Loucy (cell line): ENCODE measurements around the gene COMMD2.
A peak's percentile ranks its signal among the peaks of the same experiment; 100 is the strongest.

ENCODE experiments used
- H2AFZ ChIP-seq: fragments of 200-600 bp; sonication (generic); 2 replicates; pipeline ENCODE4 v1.6.0; 2016; ENCODE audit warnings: antibody characterized with exemption, mild to moderate bottlenecking, low read length, moderate library complexity
- H3F3A ChIP-seq: fragments of 200-600 bp; 2 replicates; pipeline ENCODE4 v1.6.0; 2016; ENCODE audit warnings: antibody characterized with exemption, low read depth, mild to moderate bottlenecking
- H3K27me3 ChIP-seq: fragments of 200-600 bp; sonication (generic); 2 replicates; pipeline ENCODE4 v1.6.1; 2014; ENCODE audit warnings: low read length, mild to moderate bottlenecking; ENCODE audit not compliant: insufficient read depth, poor library complexity, severe bottlenecking
- H3K36me3 ChIP-seq: fragments of 200-600 bp; sonication (generic); 2 replicates; pipeline ENCODE4 v1.6.1; 2016; ENCODE audit warnings: low read length; ENCODE audit not compliant: insufficient read depth
- H3K4me1 ChIP-seq: fragments of 200-600 bp; sonication (generic); 2 replicates; pipeline ENCODE4 v1.5.1; 2014; ENCODE audit warnings: low read length, mild to moderate bottlenecking; ENCODE audit not compliant: insufficient read depth, poor library complexity, severe bottlenecking
- H3K4me2 ChIP-seq: fragments of 200-600 bp; sonication (generic); 2 replicates; pipeline ENCODE4 v1.6.0; 2014; ENCODE audit warnings: antibody characterized with exemption, low read length, low read depth, mild to moderate bottlenecking; ENCODE audit not compliant: poor library complexity, severe bottlenecking
- H3K4me3 ChIP-seq: fragments of 200-600 bp; sonication (generic); 2 replicates; pipeline ENCODE4 v1.5.1; 2014; ENCODE audit warnings: low read length, mild to moderate bottlenecking, mixed read lengths; ENCODE audit not compliant: poor library complexity, severe bottlenecking
- H3K79me2 ChIP-seq: fragments of 200-600 bp; sonication (generic); 2 replicates; pipeline ENCODE4 v1.6.1; 2014; ENCODE audit warnings: low read length; ENCODE audit not compliant: insufficient read depth
- H3K9ac ChIP-seq: fragments of 200-600 bp; sonication (generic); 2 replicates; pipeline ENCODE4 v1.6.0; 2014; ENCODE audit warnings: mild to moderate bottlenecking, low read depth, low read length, moderate library complexity; ENCODE audit not compliant: poor library complexity, severe bottlenecking
- H3K9me2 ChIP-seq: fragments of 200-600 bp; sonication (generic); replicated peaks from 2 replicates; pipeline ENCODE4 v1.6.1; 2016; ENCODE audit warnings: low read depth, low read length, mixed read lengths
- H3K9me3 ChIP-seq: fragments of 200-600 bp; sonication (generic); 2 replicates; pipeline ENCODE4 v1.6.1; 2014; ENCODE audit warnings: mild to moderate bottlenecking, antibody characterized with exemption, low read length, low read depth; ENCODE audit not compliant: insufficient read depth
- H4K20me1 ChIP-seq: fragments of 200-600 bp; sonication (generic); 2 replicates; pipeline ENCODE4 v1.6.0; 2014; ENCODE audit warnings: antibody characterized with exemption, low read length, mild to moderate bottlenecking; ENCODE audit not compliant: insufficient read depth, poor library complexity, severe bottlenecking
- CTCF ChIP-seq: fragments of 200-600 bp; sonication (generic); conservative IDR thresholded peaks from 2 replicates; pipeline ENCODE4 v1.5.1; 2014; ENCODE audit warnings: mild to moderate bottlenecking, antibody characterized with exemption, low read length
- EZH2phosphoT487 ChIP-seq: fragments of 200-600 bp; IDR thresholded peaks from 2 replicates; pipeline ENCODE4 v1.6.1; 2018; ENCODE audit warnings: antibody characterized with exemption, mild to moderate bottlenecking, moderate library complexity, borderline replicate concordance

Gene COMMD2

GRCh38 chr3:149763565-149764195 is 11.4 kb upstream of the COMMD2 start:
- no peak overlapping the region for H3K4me2 ChIP-seq
- no peaks in the 10 kb centered on the region for H3K36me3 ChIP-seq
- H4K20me1 ChIP-seq, result no peaks in the 10 kb centered on the region
- no peak overlapping the region for H2AFZ ChIP-seq
- H3K9ac ChIP-seq, result no peak overlapping the region
- no peaks in the 10 kb centered on the region for H3K79me2 ChIP-seq
- no peaks in the 10 kb centered on the region for H3K4me1 ChIP-seq
- no peaks in the 10 kb centered on the region for H3F3A ChIP-seq
- no peaks in the 10 kb centered on the region for H3K9me3 ChIP-seq
- peaks cover 5% of the 10 kb centered on the region for H3K27me3 ChIP-seq
- H3K4me3 ChIP-seq, result no peak overlapping the region
- no peak for TF ChIP-seq CTCF
- TF ChIP-seq EZH2phosphoT487, result no peak
- no peaks in the 10 kb centered on the region for H3K9me2 ChIP-seq

- no peaks in the 10 kb centered on the region for H3K9me2 ChIP-seq
- no peaks in the 10 kb centered on the region for H3K9me3 ChIP-seq
- H3K27me3 ChIP-seq, result no peaks in the 10 kb centered on the region
- no peaks in the 10 kb centered on the region for H4K20me1 ChIP-seq
- peak overlapping the region; percentile 53; the same call in 1 of the 2 replicates for H2AFZ ChIP-seq
- no peaks in the 10 kb centered on the region for H3F3A ChIP-seq
- peaks cover 23% of the 10 kb centered on the region for H3K79me2 ChIP-seq
- H3K4me2 ChIP-seq, result no peak overlapping the region
- H3K4me1 ChIP-seq, result peaks cover 16% of the 10 kb centered on the region
- H3K36me3 ChIP-seq, result no peaks in the 10 kb centered on the region
- H3K4me3 ChIP-seq, result no peak overlapping the region
- no peak overlapping the region for H3K9ac ChIP-seq
- TF ChIP-seq CTCF (no peak), EZH2phosphoT487 (no peak)
These were observed 1.4 kb upstream of the COMMD2 start for GRCh38 chr3:149753717-149754116.

- H3K4me3 ChIP-seq, result peak overlapping the region; percentile 94
- peak overlapping the region; percentile 99 for H2AFZ ChIP-seq
- H3K79me2 ChIP-seq, result peaks cover 23% of the 10 kb centered on the region
- H3K9me2 ChIP-seq, result no peaks in the 10 kb centered on the region
- H3F3A ChIP-seq, result no peaks in the 10 kb centered on the region
- H3K9ac ChIP-seq, result peak overlapping the region; percentile 79
- peak overlapping the region; percentile 98 for H3K4me2 ChIP-seq
- H3K4me1 ChIP-seq, result peaks cover 16% of the 10 kb centered on the region
- no peaks in the 10 kb centered on the region for H3K27me3 ChIP-seq
- H4K20me1 ChIP-seq, result no peaks in the 10 kb centered on the region
- H3K9me3 ChIP-seq, result no peaks in the 10 kb centered on the region
- no peak for TF ChIP-seq EZH2phosphoT487
- TF ChIP-seq CTCF, result no peak
- H3K36me3 ChIP-seq, result peaks cover 7% of the 10 kb centered on the region; the same call in 1 of the 2 replicates
These were observed 473 bp upstream of the COMMD2 start for GRCh38 chr3:149752788-149753136.
